ENCODE results near the gene NMRK2. TPM values are rescaled to one million over a fixed set of nuclear protein-coding genes. Genes with fewer than 3 reads are reported as not detected.
"Not testable (repeated sequence)": the region's sequence is repeated elsewhere in the genome, so short reads cannot be mapped to it uniquely, and the experiment has no call there.

NMRK2 gene
- total RNA-seq, 1 donor from 2014 or later = 0.65 TPM

GRCh38 chr19:3966051-3967017 is 33.5 kb downstream of the NMRK2 start:
- Mint-ChIP-seq H3K27me3 (no peaks in the 10 kb centered on the region), H3K9me3 (no peaks in the 10 kb centered on the region), H3K36me3 (peaks cover 14% of the 10 kb centered on the region), H3K4me1 (ENCODE audit: unreplicated experiment) (peaks cover 25% of the 10 kb centered on the region), H3K27ac (peak overlapping the region; percentile 82), H3K4me3 (no peak overlapping the region)
- no peak for DNase-seq (ENCODE audit: extremely low spot score, unreplicated experiment)
- TF ChIP-seq, protein P1, sequence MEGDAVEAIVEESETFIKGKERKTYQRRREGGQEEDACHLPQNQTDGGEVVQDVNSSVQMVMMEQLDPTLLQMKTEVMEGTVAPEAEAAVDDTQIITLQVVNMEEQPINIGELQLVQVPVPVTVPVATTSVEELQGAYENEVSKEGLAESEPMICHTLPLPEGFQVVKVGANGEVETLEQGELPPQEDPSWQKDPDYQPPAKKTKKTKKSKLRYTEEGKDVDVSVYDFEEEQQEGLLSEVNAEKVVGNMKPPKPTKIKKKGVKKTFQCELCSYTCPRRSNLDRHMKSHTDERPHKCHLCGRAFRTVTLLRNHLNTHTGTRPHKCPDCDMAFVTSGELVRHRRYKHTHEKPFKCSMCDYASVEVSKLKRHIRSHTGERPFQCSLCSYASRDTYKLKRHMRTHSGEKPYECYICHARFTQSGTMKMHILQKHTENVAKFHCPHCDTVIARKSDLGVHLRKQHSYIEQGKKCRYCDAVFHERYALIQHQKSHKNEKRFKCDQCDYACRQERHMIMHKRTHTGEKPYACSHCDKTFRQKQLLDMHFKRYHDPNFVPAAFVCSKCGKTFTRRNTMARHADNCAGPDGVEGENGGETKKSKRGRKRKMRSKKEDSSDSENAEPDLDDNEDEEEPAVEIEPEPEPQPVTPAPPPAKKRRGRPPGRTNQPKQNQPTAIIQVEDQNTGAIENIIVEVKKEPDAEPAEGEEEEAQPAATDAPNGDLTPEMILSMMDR (conservative IDR thresholded peaks at IDR 0.05) = no peak

GRCh38 chr19:3967983-3968382 is 35.1 kb downstream of the NMRK2 start:
- not testable (repeated sequence) for DNase-seq (ENCODE audit: extremely low spot score, unreplicated experiment); H3K9me3 Mint-ChIP-seq; H3K27me3 Mint-ChIP-seq
- H3K4me1 Mint-ChIP-seq (ENCODE audit: unreplicated experiment) = peaks cover 27% of the 10 kb centered on the region
- peak overlapping the region; percentile 94 for H3K27ac Mint-ChIP-seq
- peaks cover 14% of the 10 kb centered on the region for H3K36me3 Mint-ChIP-seq
- peak overlapping the region; percentile 90 for H3K4me3 Mint-ChIP-seq

DNA sequence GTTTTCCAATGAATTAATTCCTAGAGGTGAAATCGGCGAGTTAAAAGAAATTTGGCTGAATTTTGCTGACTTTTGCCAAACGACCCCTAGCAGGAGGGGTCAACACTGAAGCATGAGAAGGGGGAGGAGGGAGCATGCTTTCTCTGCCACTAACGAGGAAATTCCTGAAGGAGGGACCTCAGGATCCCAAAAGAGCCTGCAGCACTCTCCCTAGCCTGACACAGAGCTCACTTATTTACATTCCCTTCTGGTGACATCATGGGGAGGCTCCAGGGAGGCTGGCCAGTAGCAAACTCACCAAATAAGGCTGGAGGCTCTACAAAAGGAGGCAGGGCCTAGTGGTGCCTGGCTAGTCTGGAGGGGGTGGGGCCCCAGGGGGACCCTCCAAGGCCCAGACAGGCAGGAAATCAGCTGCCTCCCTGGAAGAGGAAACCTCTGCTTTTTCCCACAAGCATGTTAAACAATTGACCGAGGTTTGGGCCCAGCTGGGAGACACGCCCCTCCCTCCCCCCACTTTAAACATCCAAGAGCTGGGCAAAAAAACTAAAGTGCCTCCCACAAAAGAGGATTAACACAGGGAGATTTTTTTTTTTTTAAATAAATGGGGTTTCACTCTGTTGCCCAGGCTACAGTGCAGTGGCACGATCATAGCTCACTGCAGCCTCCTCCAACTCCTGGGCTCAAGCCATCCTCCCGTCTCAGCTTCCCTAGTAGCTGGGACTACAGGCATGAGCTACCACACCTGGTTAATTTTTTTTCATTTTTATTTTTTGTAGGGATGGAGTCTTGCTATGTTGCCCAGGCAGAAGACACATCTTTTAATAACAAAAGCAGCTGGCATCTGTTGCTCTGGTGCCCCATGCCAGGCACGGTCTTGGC is 35.9 kb downstream of the NMRK2 start:
- DNase-seq (ENCODE audit: extremely low spot score, unreplicated experiment) = peak; percentile 88
- TF ChIP-seq, protein P1 (conservative IDR thresholded peaks at IDR 0.05) = no peak
- Mint-ChIP-seq H3K4me1 (ENCODE audit: unreplicated experiment) (peaks cover 27% of the 10 kb centered on the region), H3K27me3 (no peaks in the 10 kb centered on the region), H3K27ac (peak overlapping the region; percentile 94), H3K4me3 (peak overlapping the region; percentile 90), H3K36me3 (peaks cover 14% of the 10 kb centered on the region), H3K9me3 (no peaks in the 10 kb centered on the region)

GRCh38 chr19:3969435-3970312 is 36.8 kb downstream of the NMRK2 start:
- no peak for DNase-seq (ENCODE audit: extremely low spot score, unreplicated experiment)
- Mint-ChIP-seq H3K27me3 (no peaks in the 10 kb centered on the region), H3K9me3 (no peaks in the 10 kb centered on the region), H3K27ac (peak overlapping the region; percentile 94), H3K36me3 (peaks cover 14% of the 10 kb centered on the region), H3K4me1 (ENCODE audit: unreplicated experiment) (peaks cover 27% of the 10 kb centered on the region), H3K4me3 (peak overlapping the region; percentile 90)
- TF ChIP-seq, protein P1 (conservative IDR thresholded peaks at IDR 0.05) = peak; percentile 44

DNA sequence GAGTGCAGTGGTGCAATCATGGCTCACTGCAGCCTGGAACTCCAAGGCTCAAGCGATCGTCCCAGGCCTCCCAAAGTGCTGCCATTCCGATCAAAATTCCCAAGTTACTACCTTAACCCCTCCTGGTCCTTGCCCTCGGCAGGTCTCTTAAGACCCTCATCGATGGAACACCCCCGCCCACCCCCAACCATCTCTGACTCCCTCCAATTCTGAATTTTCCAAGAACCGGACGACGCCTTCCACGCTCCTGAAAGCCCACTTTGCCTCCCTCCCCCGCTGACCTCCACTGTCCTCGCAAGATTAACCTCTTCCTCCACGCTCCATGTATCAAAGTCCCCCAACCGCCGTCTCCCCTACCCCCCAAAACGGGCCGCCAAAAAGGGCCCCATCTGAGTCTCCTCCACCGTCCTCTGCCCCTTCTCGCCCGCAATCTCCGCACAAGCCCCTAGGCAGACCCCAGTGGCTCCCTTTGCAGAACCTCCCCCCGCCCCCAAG is 37.5 kb downstream of the NMRK2 start:
- Mint-ChIP-seq H3K9me3 (no peaks in the 10 kb centered on the region), H3K4me1 (ENCODE audit: unreplicated experiment) (peaks cover 27% of the 10 kb centered on the region), H3K4me3 (peak overlapping the region; percentile 90), H3K27ac (peak overlapping the region; percentile 94), H3K36me3 (peaks cover 14% of the 10 kb centered on the region), H3K27me3 (no peaks in the 10 kb centered on the region)
- no peak for DNase-seq (ENCODE audit: extremely low spot score, unreplicated experiment)
- TF ChIP-seq, protein P1 (conservative IDR thresholded peaks at IDR 0.05) = no peak

All from type B pancreatic cell (in vitro differentiated cells).